Breast epithelium (tissue), 4 donors: Measurements from ENCODE around the gene IDH3A. TPM values are rescaled to one million over a fixed set of nuclear protein-coding genes. Genes with fewer than 3 reads are reported as not detected.

Experiments
- DNase-seq, 2 donors: peaks; one replicate each; pipeline ENCODE4 v3.0.0-alpha.2; 2019; ENCODE audit warnings: low spot score in 2 of 2
- H3K27ac ChIP-seq, 2 donors: fragments of 200-600 bp; sonication (generic) in 1 of 2; one replicate each; pipeline ENCODE4 v1.5.1; 2016 to 2019; ENCODE audit warnings: mild to moderate bottlenecking in 1 of 2
- H3K27me3 ChIP-seq, 2 donors: fragments of 200-600 bp; sonication (generic) in 1 of 2; one replicate each; pipeline versions ENCODE4 v1.5.1 to v1.6.0; 2017 to 2019; ENCODE audit warnings: control low read depth in 1 of 2, mild to moderate bottlenecking in 1 of 2
- H3K36me3 ChIP-seq: fragments of 200-600 bp; one replicate; pipeline ENCODE4 v1.5.1; 2019
- H3K4me1 ChIP-seq, 2 donors: fragments of 200-600 bp; sonication (generic); one replicate each; pipeline ENCODE4 v1.5.1; 2016 to 2019; ENCODE audit warnings: control low read depth in 1 of 2
- H3K4me3 ChIP-seq, 3 donors: fragments of 200-600 bp; sonication (generic); 1 replicate in 2 of 3; 2 replicates in 1 of 3; pipeline ENCODE4 v1.5.1; 2016 to 2019; ENCODE audit warnings: mild to moderate bottlenecking in 3 of 3, moderate library complexity in 2 of 3
- H3K9me3 ChIP-seq, 2 donors: fragments of 200-600 bp; sonication (generic) in 1 of 2; one replicate each; pipeline ENCODE4 v1.5.1; 2016 to 2019; ENCODE audit warnings: control low read depth in 1 of 2
- CTCF ChIP-seq, 3 donors: fragments of 450-650 bp; IDR thresholded peaks; one replicate each; pipeline ENCODE4 v1.5.1; 2016 to 2017; ENCODE audit warnings: antibody characterized with exemption in 3 of 3, mild to moderate bottlenecking in 3 of 3, moderate library complexity in 3 of 3
- POLR2A ChIP-seq: fragments of 450-650 bp; IDR thresholded peaks from one replicate; pipeline ENCODE4 v1.6.1; 2016; ENCODE audit warnings: antibody characterized with exemption, mild to moderate bottlenecking, moderate library complexity
- POLR2AphosphoS5 ChIP-seq, 3 donors: sonication (generic); formaldehyde crosslinking; IDR thresholded peaks; one replicate each; pipeline ENCODE4 v1.6.1; 2017; ENCODE audit warnings: antibody characterized with exemption in 3 of 3
- intact Hi-C: fragments of 100-400 bp; cut with DNase I; formaldehyde crosslinking; loops from one replicate; pipeline ENCODE4 v1.15.1; 2023; ENCODE audit warnings: low total_unique reads
- total RNA-seq, 3 donors: library from RNA; depleted of rRNA; stranded (reverse); fragments of >200 nt; gene quantifications; one replicate each; pipeline ENCODE4 v1.1.0, GENCODE V29; 2016

The IDH3A gene
- total RNA-seq, 3 donors from 2014 or later = 44.2 to 63.2 (median 52.0) TPM

- H3K4me1 ChIP-seq = no peaks in the 10 kb centered on the region
- H3K36me3 ChIP-seq = no peaks in the 10 kb centered on the region
- no peak overlapping the region for H3K4me3 ChIP-seq
- no peaks in the 10 kb centered on the region for H3K9me3 ChIP-seq
- no peak for DNase-seq
- TF ChIP-seq POLR2A (no peak), CTCF (IDR thresholded peaks at IDR 0.05) (no peak), POLR2AphosphoS5 (IDR thresholded peaks at IDR 0.05) (no peak)
- no peak overlapping the region for H3K27ac ChIP-seq
- intact Hi-C loops = no loop called here
- no peaks in the 10 kb centered on the region for H3K27me3 ChIP-seq
These were observed 45.6 kb upstream of the IDH3A start for GRCh38 chr15:78103406-78104118.

GRCh38 chr15:78104119-78104479 lies 45.1 kb upstream of the IDH3A start:
- DNase-seq = no peak
- Histone ChIP-seq H3K9me3 (no peaks in the 10 kb centered on the region), H3K36me3 (no peaks in the 10 kb centered on the region), H3K4me3 (no peak overlapping the region), H3K4me1 (no peaks in the 10 kb centered on the region), H3K27me3 (no peaks in the 10 kb centered on the region), H3K27ac (no peak overlapping the region)
- TF ChIP-seq POLR2AphosphoS5 (IDR thresholded peaks at IDR 0.05) (no peak), POLR2A (no peak), CTCF (IDR thresholded peaks at IDR 0.05) (no peak)
- intact Hi-C loops = no loop called here

DNA sequence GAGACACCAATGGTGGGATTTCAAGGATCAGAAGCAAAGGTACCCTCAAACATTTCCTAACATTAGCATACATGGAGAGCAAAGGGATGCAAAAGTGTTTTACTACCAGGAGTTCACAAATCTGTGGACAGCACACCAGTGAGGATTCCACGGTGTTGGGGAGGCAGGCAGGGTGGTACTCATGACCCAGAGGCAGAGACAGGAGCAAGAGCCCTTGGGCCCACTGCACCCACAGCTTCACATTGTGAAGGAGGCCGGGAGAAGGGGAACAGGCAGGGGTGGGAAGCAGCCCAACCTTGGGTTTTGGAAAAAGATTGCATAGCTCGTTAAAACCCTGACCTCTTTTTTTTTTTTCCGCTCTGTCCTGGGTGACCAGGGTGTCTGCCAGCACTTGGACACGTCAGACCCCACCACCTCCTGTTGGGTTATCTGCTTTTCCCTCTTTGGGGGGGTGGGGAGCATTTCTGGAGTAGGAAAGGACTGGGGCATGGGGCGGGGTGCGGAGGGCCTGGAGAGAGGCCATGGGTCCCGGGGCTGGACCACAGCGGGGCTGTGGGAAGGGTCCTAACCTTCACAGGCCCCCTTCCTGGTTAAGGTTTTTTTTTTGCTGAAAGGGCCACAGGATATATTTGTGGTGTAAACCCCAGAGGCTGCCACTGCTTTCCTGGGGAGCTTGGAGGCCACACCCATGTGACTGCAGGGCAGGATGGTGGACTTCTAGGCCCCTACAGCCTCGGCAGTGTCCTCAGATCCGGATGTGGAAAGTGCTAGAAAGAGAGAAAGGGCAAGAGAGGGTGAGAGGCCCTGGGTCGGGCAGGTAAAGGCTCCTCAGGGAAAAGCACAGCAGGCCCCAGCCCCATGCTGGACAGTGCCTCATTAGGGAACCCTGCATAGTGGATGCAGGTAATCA lies 44.3 kb upstream of the IDH3A start:
- intact Hi-C loops = loop anchor here (5.0 kb wide), 1 partner anchor 138 kb away; no protein-coding TSS in a partner anchor
- TF ChIP-seq CTCF (IDR thresholded peaks at IDR 0.05) = no peak
- TF ChIP-seq POLR2AphosphoS5 (IDR thresholded peaks at IDR 0.05) = no peak
- no peak for TF ChIP-seq POLR2A
- no peak for DNase-seq

GRCh38 chr15:78105476-78106241 lies 43.5 kb upstream of the IDH3A start:
- DNase-seq = no peak
- H3K4me3 ChIP-seq = no peak overlapping the region
- no peaks in the 10 kb centered on the region for H3K9me3 ChIP-seq
- no peaks in the 10 kb centered on the region for H3K36me3 ChIP-seq
- H3K27me3 ChIP-seq = no peaks in the 10 kb centered on the region
- H3K4me1 ChIP-seq = no peaks in the 10 kb centered on the region
- intact Hi-C loops = loop anchor here (5.0 kb wide), 1 partner anchor 138 kb away; no protein-coding TSS in a partner anchor
- H3K27ac ChIP-seq = no peak overlapping the region
- TF ChIP-seq POLR2A (no peak), CTCF (IDR thresholded peaks at IDR 0.05) (no peak), POLR2AphosphoS5 (IDR thresholded peaks at IDR 0.05) (no peak)

More for the DNA sequence above, 44.3 kb upstream of the IDH3A start:
- Histone ChIP-seq H3K4me1 (no peaks in the 10 kb centered on the region), H3K9me3 (no peaks in the 10 kb centered on the region), H3K27ac (no peak overlapping the region), H3K27me3 (no peaks in the 10 kb centered on the region), H3K36me3 (no peaks in the 10 kb centered on the region), H3K4me3 (no peak overlapping the region)
